H1 (cell line): ENCODE results near the gene FMOD. TPM values are rescaled to one million over a fixed set of nuclear protein-coding genes. Genes with fewer than 3 reads are reported as not detected.

Source experiments
- CTCF ChIA-PET: fragments of 300-600 bp; sonication (Branson Sonifier 250); formaldehyde crosslinking; loops from one replicate; lab custom pipeline; 2021; ENCODE audit not compliant: partially characterized antibody; lab: Charles Lee
- POLR2A ChIA-PET: fragments of 300-600 bp; sonication (Branson Sonifier 250); formaldehyde crosslinking; loops from one replicate; lab custom pipeline; 2021; ENCODE audit warnings: inconsistent platforms; ENCODE audit not compliant: partially characterized antibody; lab: Charles Lee
- DNase-seq, 2 experiments: peaks; one replicate each; pipeline versions ENCODE4 v3.0.0 to v3.0.0-alpha.2; 2010 to 2022; ENCODE audit warnings: low spot score in 2 of 2, low read depth in 1 of 2, mixed read lengths in 1 of 2
- FAIRE-seq: peaks from 2 replicates; lab custom pipeline; 2011; peaks lifted over from hg19 to GRCh38; lab: Jason Lieb, UNC
- H2AFZ ChIP-seq: 2 replicates; pipeline ENCODE4 v1.8.1; 2012; ENCODE audit warnings: low read length, inconsistent platforms
- H2AK5ac ChIP-seq: 2 replicates; pipeline ENCODE4 v1.6.1; 2013; ENCODE audit warnings: low read depth, low read length
- H2BK120ac ChIP-seq: replicated peaks from 2 replicates; pipeline ENCODE3; 2013; ENCODE audit warnings: low read depth, low read length, inconsistent platforms
- H2BK12ac ChIP-seq: 2 replicates; pipeline ENCODE4 v1.6.1; 2013; ENCODE audit warnings: low read depth, low read length
- H2BK15ac ChIP-seq: 2 replicates; pipeline ENCODE4 v1.6.1; 2013; ENCODE audit warnings: low read length
- H2BK20ac ChIP-seq: 2 replicates; pipeline ENCODE4 v1.6.1; 2013; ENCODE audit warnings: low read length
- H2BK5ac ChIP-seq: 2 replicates; pipeline ENCODE4 v1.6.1; 2013; ENCODE audit warnings: low read depth, low read length
- H3K14ac ChIP-seq: 2 replicates; pipeline ENCODE4 v1.6.1; 2013; ENCODE audit warnings: inconsistent platforms; ENCODE audit not compliant: insufficient read length
- H3K18ac ChIP-seq: 2 replicates; pipeline ENCODE4 v1.6.1; 2013; ENCODE audit warnings: low read length; ENCODE audit errors: extremely low read depth
- H3K23ac ChIP-seq: 2 replicates; pipeline ENCODE4 v1.6.1; 2013; ENCODE audit warnings: inconsistent platforms; ENCODE audit not compliant: insufficient read length
- H3K23me2 ChIP-seq: 2 replicates; pipeline ENCODE4 v1.6.1; 2013; ENCODE audit warnings: low read depth, low read length
- H3K27ac ChIP-seq: 2 replicates; pipeline ENCODE4 v1.6.1; 2011; ENCODE audit warnings: low read depth, low read length, inconsistent platforms
- H3K27me3 ChIP-seq, 4 experiments: replicated peaks in 1 of 4; 1 replicate in 1 of 4; 2 replicates in 3 of 4; pipeline versions ENCODE4 v1.6.1 to v1.8.1; 2011 to 2013; ENCODE audit warnings: low read length in 3 of 4, mild to moderate bottlenecking in 3 of 4, inconsistent platforms in 2 of 4, mixed read lengths in 2 of 4, moderate library complexity in 1 of 4; ENCODE audit not compliant: control insufficient read depth in 3 of 4, insufficient read depth in 3 of 4; ENCODE audit errors: extremely low read depth in 1 of 4
- H3K36me3 ChIP-seq, 4 experiments: 2 replicates each; pipeline versions ENCODE4 v1.6.1 to v1.8.1; 2011 to 2013; ENCODE audit warnings: mild to moderate bottlenecking in 4 of 4, low read length in 3 of 4, moderate library complexity in 2 of 4, control low read depth in 1 of 4, inconsistent platforms in 1 of 4; ENCODE audit not compliant: insufficient read depth in 4 of 4, control insufficient read depth in 2 of 4
- H3K4ac ChIP-seq: replicated peaks from 2 replicates; pipeline ENCODE3; 2013; ENCODE audit warnings: low read length, low read depth, mixed read lengths, inconsistent platforms; ENCODE audit not compliant: insufficient read length
- H3K4me1 ChIP-seq, 4 experiments: replicated peaks in 1 of 4; 1 replicate in 1 of 4; 2 replicates in 3 of 4; pipeline versions ENCODE4 v1.6.1 to v1.8.1; 2011 to 2013; ENCODE audit warnings: low read length in 3 of 4, inconsistent platforms in 2 of 4, mixed read lengths in 1 of 4; ENCODE audit not compliant: insufficient read depth in 4 of 4, control insufficient read depth in 3 of 4
- H3K4me2 ChIP-seq, 2 experiments: 2 replicates each; pipeline versions ENCODE4 v1.6.1 to v1.8.1; 2011 to 2013; ENCODE audit warnings: low read depth in 2 of 2, low read length in 2 of 2, control low read depth in 1 of 2, inconsistent platforms in 1 of 2, mild to moderate bottlenecking in 1 of 2; ENCODE audit not compliant: insufficient read depth in 1 of 2
- H3K4me3 ChIP-seq, 4 experiments: fragments of 200-600, 300-600 bp in 1 of 4; sonication (generic), shearing (Covaris generic), sonication (Bioruptor Twin) in 1 of 4; 2 replicates each; pipeline versions ENCODE4 v1.5.1 to v1.8.1; 2011 to 2016; ENCODE audit warnings: low read length in 4 of 4, low read depth in 3 of 4, control low read depth in 2 of 4, inconsistent platforms in 2 of 4, mild to moderate bottlenecking in 2 of 4, mixed read lengths in 1 of 4, moderate library complexity in 1 of 4; ENCODE audit not compliant: insufficient read depth in 2 of 4; ENCODE audit errors: extremely low read depth in 1 of 4
- H3K56ac ChIP-seq: replicated peaks from 2 replicates; pipeline ENCODE3; 2013; ENCODE audit warnings: low read depth, mild to moderate bottlenecking, mixed read lengths, low read length, inconsistent platforms; ENCODE audit not compliant: insufficient read length
- H3K79me1 ChIP-seq: 2 replicates; pipeline ENCODE4 v1.6.1; 2013; ENCODE audit warnings: low read depth, low read length, control low read depth
- H3K79me2 ChIP-seq, 2 experiments: 2 replicates each; pipeline versions ENCODE4 v1.6.1 to v1.8.1; 2012 to 2013; ENCODE audit warnings: low read length in 2 of 2, mild to moderate bottlenecking in 2 of 2, inconsistent platforms in 1 of 2; ENCODE audit not compliant: insufficient read depth in 2 of 2, control insufficient read depth in 1 of 2
- H3K9ac ChIP-seq, 4 experiments: replicated peaks in 1 of 4; 1 replicate in 1 of 4; 2 replicates in 3 of 4; pipeline versions ENCODE4 v1.6.1 to v1.8.1; 2011 to 2013; ENCODE audit warnings: low read depth in 3 of 4, low read length in 3 of 4, control low read depth in 2 of 4, mild to moderate bottlenecking in 2 of 4, moderate library complexity in 2 of 4, inconsistent platforms in 1 of 4; ENCODE audit errors: extremely low read depth in 1 of 4
- H3K9me3 ChIP-seq, 2 experiments: 2 replicates each; pipeline versions ENCODE4 v1.6.1 to v1.8.1; 2012 to 2013; ENCODE audit warnings: mild to moderate bottlenecking in 2 of 2, moderate library complexity in 2 of 2, control low read depth in 1 of 2, inconsistent platforms in 1 of 2, low read depth in 1 of 2, low read length in 1 of 2, mixed read lengths in 1 of 2; ENCODE audit not compliant: insufficient read depth in 2 of 2
- H4K20me1 ChIP-seq, 2 experiments: replicated peaks in 1 of 2; 2 replicates each; pipeline versions ENCODE3 to v1.8.1; 2011 to 2013; ENCODE audit warnings: inconsistent platforms in 2 of 2, low read length in 2 of 2, mild to moderate bottlenecking in 1 of 2; ENCODE audit not compliant: insufficient read depth in 2 of 2, control insufficient read depth in 1 of 2
- H4K5ac ChIP-seq: 2 replicates; pipeline ENCODE4 v1.6.1; 2013; ENCODE audit warnings: low read length, low read depth, mixed read lengths, inconsistent platforms; ENCODE audit not compliant: insufficient read length
- H4K8ac ChIP-seq: 2 replicates; pipeline ENCODE4 v1.8.0; 2013; ENCODE audit warnings: mild to moderate bottlenecking, moderate library complexity, low read length, inconsistent platforms; ENCODE audit not compliant: insufficient read depth; ENCODE audit errors: extremely low read depth
- H4K91ac ChIP-seq: replicated peaks from 2 replicates; pipeline ENCODE3; 2013; ENCODE audit warnings: low read length, mixed read lengths, inconsistent platforms; ENCODE audit not compliant: insufficient read length
- BACH1 ChIP-seq: IDR thresholded peaks from 2 replicates; pipeline ENCODE4 v1.6.1; 2012; ENCODE audit warnings: low read length, improper control_type of control experiment
- CHD2 ChIP-seq: IDR thresholded peaks from 2 replicates; pipeline ENCODE4 v1.6.1; 2012; ENCODE audit warnings: low read length, improper control_type of control experiment
- E2F6 ChIP-seq: IDR thresholded peaks from 2 replicates; pipeline ENCODE4 v1.6.1; 2012; ENCODE audit warnings: inconsistent platforms
- HDAC6 ChIP-seq: IDR thresholded peaks from one replicate; pipeline ENCODE4 v1.7.1; 2012; ENCODE audit warnings: low read depth, mild to moderate bottlenecking, inconsistent platforms, low read length, moderate library complexity
- MAX ChIP-seq: IDR thresholded peaks from 2 replicates; pipeline ENCODE4 v1.6.1; 2012; ENCODE audit warnings: inconsistent platforms
- RAD21 ChIP-seq, 2 experiments: IDR thresholded peaks in 1 of 2; conservative IDR thresholded peaks in 1 of 2; 2 replicates each; pipeline ENCODE4 v1.6.1; 2011; ENCODE audit warnings: low read depth in 2 of 2, low read length in 2 of 2, improper control_type of control experiment in 1 of 2, inconsistent platforms in 1 of 2, mild to moderate bottlenecking in 1 of 2, moderate library complexity in 1 of 2
- RNF2 ChIP-seq: fragments of 200-900, 300-1000 bp; sonication (generic); IDR thresholded peaks from 2 replicates; pipeline ENCODE4 v1.7.1; 2016; ENCODE audit warnings: borderline replicate concordance, low read depth, mild to moderate bottlenecking, antibody characterized with exemption, low read length; ENCODE audit not compliant: poor library complexity, severe bottlenecking; ENCODE audit errors: missing control alignments
- SRF ChIP-seq: IDR thresholded peaks from 2 replicates; pipeline ENCODE4 v1.6.1; 2011; ENCODE audit warnings: mild to moderate bottlenecking, low read depth, low read length, moderate library complexity
- TAF1 ChIP-seq: IDR thresholded peaks from 2 replicates; pipeline ENCODE4 v1.6.1; 2011; ENCODE audit warnings: mild to moderate bottlenecking, low read depth, low read length
- TCF12 ChIP-seq: IDR thresholded peaks from 2 replicates; pipeline ENCODE4 v1.6.1; 2011; ENCODE audit warnings: low read depth, mild to moderate bottlenecking, low read length
- WGBS, 2 experiments: shearing (Covaris generic) in 1 of 2; methylation state at CpG; one replicate each; pipeline versions ENCODE4 v1.1.6 to v1.1.7; 2013 to 2015; ENCODE audit warnings: low lambda C conversion rate in 2 of 2, mixed read lengths in 2 of 2, inconsistent platforms in 1 of 2, low coverage in 1 of 2, missing lambda C conversion rate in 1 of 2; ENCODE audit not compliant: insufficient replicate concordance in 2 of 2, insufficient coverage in 1 of 2, insufficient read length in 1 of 2; ENCODE audit errors: extremely low coverage in 1 of 2, missing lambda C conversion rate in 1 of 2; 5-methylcytosine and 5-hydroxymethylcytosine counted together
- polyA plus RNA-seq, 7 experiments: library from polyadenylated mRNA; depleted of rRNA in 3 of 7; stranded (reverse) in 5 of 7; unstranded in 2 of 7; fragments of >200 nt in 5 of 7; fragments of 200-250 nt in 2 of 7; gene quantifications; 1 replicate in 5 of 7; 2 replicates in 1 of 7; 4 replicates in 1 of 7; pipeline versions ENCODE4 v1.2.1 to v1.2.3, GENCODE V29; 2011 to 2013; ENCODE audit warnings: missing spikeins in 2 of 7, mixed read lengths in 2 of 7
- total RNA-seq: library from RNA; stranded (reverse); fragmentation: NEBNext Ultra II Directional; extraction: Animal tissue kit (Norgen Biotek cat#: 25700); gene quantifications from 2 replicates; pipeline ENCODE4 v1.2.1, GENCODE V29; 2021

Gene FMOD
- total and polyA plus RNA-seq, 2 of the 8 experiments (the other 6 are each of a cell fraction or from before 2014, with no cell fraction given), result 0.17 to 0.32 TPM

- Histone ChIP-seq H3K79me1 (no peaks in the 10 kb centered on the region), H3K4me3 (no peak overlapping the region), H2BK20ac (no peak overlapping the region), H2BK120ac (no peak overlapping the region), H3K23me2 (no peaks in the 10 kb centered on the region; the same call in 1 of the 2 replicates), H2BK15ac (no peak overlapping the region), H3K9ac (no peak overlapping the region; a peak in 1 of 7 replicates), H2AK5ac (no peak overlapping the region; the same call in 1 of the 2 replicates), H4K20me1 (no peaks in the 10 kb centered on the region), H3K56ac (no peak overlapping the region), H2BK5ac (no peak overlapping the region), H3K36me3 (no peaks in the 10 kb centered on the region), H3K23ac (no peak overlapping the region), H3K4me1 (peaks cover 3 to 17% (median 11%) of the 10 kb centered on the region in 4 experiments), H2AFZ (no peak overlapping the region), H3K27me3 (peaks cover 0 to 49% (median 17%) of the 10 kb centered on the region in 4 experiments; a peak in 6 of 7 replicates), H2BK12ac (no peak overlapping the region), H3K27ac (no peak overlapping the region), H3K18ac (0 out of 2 replicates have a peak overlapping the region, but pooled peaks have one; percentile 53), H3K9me3 (no peaks in the 10 kb centered on the region), H3K14ac (no peak overlapping the region), H4K8ac (no peak overlapping the region), H4K5ac (no peak overlapping the region), H3K4me2 (peak overlapping the region in 1 of 2 experiments; percentile 42; a peak in 2 of 4 replicates), H3K79me2 (no peaks in the 10 kb centered on the region), H3K4ac (no peak overlapping the region), H4K91ac (no peak overlapping the region)
- 43% methylated on average over 6 of the region's 6 CpGs; no CpG with 5 or more reads in 1 of the 2 experiments for WGBS, 2 experiments
- FAIRE-seq (no peak), DNase-seq (peak in 1 of 2 experiments; percentile 60)
- CTCF ChIA-PET, result interaction anchor here (0.7 to 10.1 kb wide), 20 partner anchors 10 to 271 kb away, joined by 3 to 157 read pairs (median 6); no protein-coding TSS in a partner anchor
- POLR2A ChIA-PET, result interaction anchor here (1.4 to 2.6 kb wide), 3 partner anchors 12 to 14 kb away, joined by 3 to 11 read pairs (median 6); partner anchors contain the start of gene BTG2
- TF ChIP-seq RNF2 (no peak), TCF12 (peak; percentile 27; the same call in 1 of the 2 replicates), BACH1 (no peak), E2F6 (0 out of 2 replicates have a peak, but pooled peaks have one; percentile 11), SRF (no peak), TAF1 (no peak), RAD21 (IDR thresholded peaks at IDR 0.05 in 1 of 2, conservative IDR thresholded peaks at IDR 0.05 in 1 of 2; ENCODE audit: low read depth in 2 of 2, low read length in 2 of 2) (0 out of 4 replicates have a peak, but pooled peaks of 1 of the 2 experiments have one; percentile 17), HDAC6 (no peak), MAX (peak; percentile 56; the same call in 1 of the 2 replicates), CHD2 (no peak)
Measured at GRCh38 chr1:203320591-203321272, 30.2 kb downstream of the FMOD start.
